G401.6 (cell line): Measurements from ENCODE around the gene LHX2.

Source experiments
- FAIRE-seq: peaks from 2 replicates; lab custom pipeline; 2012; peaks lifted over from hg19 to GRCh38; lab: Jason Lieb, UNC

LHX2 gene

GRCh38 chr9:124013309-124014210 lies 2.0 kb downstream of the LHX2 start:
- FAIRE-seq = no peak

- FAIRE-seq = no peak
Observed at GRCh38 chr9:124014211-124014955, 2.8 kb downstream of the LHX2 start.

GRCh38 chr9:124014956-124015660 lies 3.5 kb downstream of the LHX2 start:
- no peak for FAIRE-seq

- FAIRE-seq = no peak
Observed at GRCh38 chr9:124015661-124016131, 4.1 kb downstream of the LHX2 start.

- no peak for FAIRE-seq
Observed at GRCh38 chr9:124016175-124017050, 4.8 kb downstream of the LHX2 start.

- FAIRE-seq = no peak
Observed at GRCh38 chr9:124017051-124017928, 5.7 kb downstream of the LHX2 start.

- peak; percentile 78 for FAIRE-seq
Observed at GRCh38 chr9:124017929-124018729, 6.6 kb downstream of the LHX2 start.

GRCh38 chr9:124018730-124019697 lies 7.4 kb downstream of the LHX2 start:
- FAIRE-seq = peak; percentile 63

GRCh38 chr9:124019771-124020519 lies 8.4 kb downstream of the LHX2 start:
- no peak for FAIRE-seq

GRCh38 chr9:124020520-124021384 lies 9.2 kb downstream of the LHX2 start:
- no peak for FAIRE-seq

- FAIRE-seq = no peak
Observed at GRCh38 chr9:124021385-124021769, 9.8 kb downstream of the LHX2 start.

- no peak for FAIRE-seq
Observed at GRCh38 chr9:124022201-124023121, 10.9 kb downstream of the LHX2 start.

GRCh38 chr9:124024107-124024506 lies 12.5 kb downstream of the LHX2 start:
- FAIRE-seq = no peak

- FAIRE-seq = no peak
Observed at GRCh38 chr9:124029617-124030016, 18.0 kb downstream of the LHX2 start.

GRCh38 chr9:124030969-124031451 lies 19.4 kb downstream of the LHX2 start:
- FAIRE-seq = no peak

GRCh38 chr9:124032247-124032646 lies 20.7 kb downstream of the LHX2 start:
- FAIRE-seq = no peak
